AG09319 (cell line): ENCODE results near the gene RNGTT.

Experiments used
- DNase-seq: peaks from one replicate; pipeline ENCODE4 v3.0.0-alpha.2; 2010; ENCODE audit warnings: low read depth; ENCODE audit errors: extremely low read depth
- CTCF ChIP-seq: IDR thresholded peaks from 2 replicates; pipeline ENCODE4 v1.5.1; 2011; ENCODE audit warnings: low read depth, mild to moderate bottlenecking, inconsistent platforms, low read length, moderate library complexity

Gene RNGTT

GRCh38 chr6:88629838-88630494, 333.5 kb downstream of the RNGTT start:
- no peak for TF ChIP-seq CTCF
- DNase-seq, result no peak

- no peak for DNase-seq
- TF ChIP-seq CTCF, result no peak
Measured at GRCh38 chr6:88626460-88626859, 337.0 kb downstream of the RNGTT start.

GRCh38 chr6:88623531-88623930, 339.9 kb downstream of the RNGTT start:
- no peak for TF ChIP-seq CTCF
- no peak for DNase-seq

GRCh38 chr6:88619951-88620350, 343.5 kb downstream of the RNGTT start:
- no peak for TF ChIP-seq CTCF
- no peak for DNase-seq

- DNase-seq, result no peak
- TF ChIP-seq CTCF, result no peak
Measured at GRCh38 chr6:88616380-88616779, 347.0 kb downstream of the RNGTT start.

- TF ChIP-seq CTCF, result no peak
- no peak for DNase-seq
Measured at GRCh38 chr6:88614316-88614877, 349.0 kb downstream of the RNGTT start.

GRCh38 chr6:88612631-88613030, 350.8 kb downstream of the RNGTT start:
- no peak for DNase-seq
- TF ChIP-seq CTCF, result no peak
